ENCODE data around the gene RBM43.

- TF ChIP-seq POLR2AphosphoS5 (IDR thresholded peaks at IDR 0.05): no peak
- no peak for TF ChIP-seq CTCF (IDR thresholded peaks at IDR 0.05)
These were observed 961 bp downstream of the RBM43 start for GRCh38 chr2:151260573-151261230.
